ENCODE measurements around the gene MORN3. TPM values are rescaled to one million over a fixed set of nuclear protein-coding genes. Genes with fewer than 3 reads are reported as not detected.

MORN3 gene
- total and polyA plus RNA-seq, 9 of the 15 experiments (the other 6 are each of a cell fraction or from before 2014, with no cell fraction given), result 0.09 to 0.27 (median 0.20) TPM

DNA sequence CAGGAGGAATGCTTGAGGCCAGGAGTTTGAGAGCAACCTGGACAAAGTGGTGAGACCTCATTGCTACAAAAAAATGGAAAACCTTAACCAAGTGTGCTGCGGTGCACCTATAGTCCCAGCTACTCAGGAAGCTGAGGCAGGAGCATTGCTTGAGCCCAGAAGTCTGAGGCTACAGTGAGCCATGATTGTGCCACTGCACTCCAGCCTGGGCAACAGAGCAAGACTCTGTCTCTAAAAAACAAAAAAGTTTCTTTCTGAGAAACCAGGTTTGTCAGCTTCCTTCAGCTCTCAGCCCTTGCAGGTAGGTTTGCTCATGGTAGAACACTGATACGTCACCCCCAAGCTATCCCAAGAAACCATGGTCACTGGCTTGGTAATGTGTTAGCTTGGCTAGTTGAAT is 20.0 kb upstream of the MORN3 start (continued):
- TF ChIP-seq SETDB1 (IDR thresholded peaks at IDR 0.05; ENCODE audit: low read length) (no peak), ESRRA (IDR thresholded peaks at IDR 0.05; ENCODE audit: borderline replicate concordance, low read depth) (no peak), MAFK (IDR thresholded peaks at IDR 0.05; ENCODE audit: low read length) (no peak), MTA1 (IDR thresholded peaks at IDR 0.05; ENCODE audit: borderline replicate concordance) (no peak), KDM4B (IDR thresholded peaks at IDR 0.05; ENCODE audit: borderline replicate concordance in 2 of 2, low read depth in 1 of 2) (no peak), PHB2 (IDR thresholded peaks at IDR 0.05; ENCODE audit: low read depth) (no peak), MCM5 (IDR thresholded peaks at IDR 0.05; ENCODE audit: low read depth) (no peak), ETV6 (IDR thresholded peaks at IDR 0.05; ENCODE audit: borderline replicate concordance in 1 of 2, low read depth in 2 of 2, low read length in 1 of 2) (no peak), ETV6 (CRISPR knock-in tag; IDR thresholded peaks at IDR 0.05; ENCODE audit: borderline replicate concordance) (no peak), ZNF551 (CRISPR knock-in tag; IDR thresholded peaks at IDR 0.05) (no peak), HMGN3 (IDR thresholded peaks at IDR 0.05; ENCODE audit: borderline replicate concordance, extremely low read depth, insufficient read length, low read depth, low read length) (no peak), ZNF12 (CRISPR knock-in tag; IDR thresholded peaks at IDR 0.05) (no peak), ZNF764 (CRISPR knock-in tag; IDR thresholded peaks at IDR 0.05; ENCODE audit: low read depth) (no peak)
- TF ChIP-seq, protein P1, sequence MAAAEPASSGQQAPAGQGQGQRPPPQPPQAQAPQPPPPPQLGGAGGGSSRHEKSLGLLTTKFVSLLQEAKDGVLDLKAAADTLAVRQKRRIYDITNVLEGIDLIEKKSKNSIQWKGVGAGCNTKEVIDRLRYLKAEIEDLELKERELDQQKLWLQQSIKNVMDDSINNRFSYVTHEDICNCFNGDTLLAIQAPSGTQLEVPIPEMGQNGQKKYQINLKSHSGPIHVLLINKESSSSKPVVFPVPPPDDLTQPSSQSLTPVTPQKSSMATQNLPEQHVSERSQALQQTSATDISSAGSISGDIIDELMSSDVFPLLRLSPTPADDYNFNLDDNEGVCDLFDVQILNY (CRISPR knock-in tag; IDR thresholded peaks at IDR 0.05), result no peak
